Endothelial cell of umbilical vein (primary cell): Measurements from ENCODE around the gene SLC35G1.

Experiments
- POLR2A ChIP-seq: IDR thresholded peaks from 2 replicates; pipeline ENCODE4 v1.6.1; 2012; ENCODE audit warnings: low read depth, mild to moderate bottlenecking, control low read depth, low read length
- POLR2AphosphoS5 ChIP-seq: IDR thresholded peaks from 2 replicates; pipeline ENCODE4 v1.6.1; 2012; ENCODE audit warnings: low read depth, mild to moderate bottlenecking, control low read depth, low read length, moderate library complexity; ENCODE audit not compliant: insufficient read depth
- TF ChIP-seq, protein P1 (sequence below), 2 donors: IDR thresholded peaks; 1 replicate in 1 of 2; 2 replicates in 1 of 2; pipeline ENCODE4 v1.5.1; 2011; ENCODE audit warnings: low read length in 2 of 2, mild to moderate bottlenecking in 2 of 2, moderate library complexity in 2 of 2, control low read depth in 1 of 2, inconsistent platforms in 1 of 2, low read depth in 1 of 2; ENCODE audit not compliant: insufficient read depth in 1 of 2; ENCODE audit errors: extremely low read depth in 1 of 2

DNA sequence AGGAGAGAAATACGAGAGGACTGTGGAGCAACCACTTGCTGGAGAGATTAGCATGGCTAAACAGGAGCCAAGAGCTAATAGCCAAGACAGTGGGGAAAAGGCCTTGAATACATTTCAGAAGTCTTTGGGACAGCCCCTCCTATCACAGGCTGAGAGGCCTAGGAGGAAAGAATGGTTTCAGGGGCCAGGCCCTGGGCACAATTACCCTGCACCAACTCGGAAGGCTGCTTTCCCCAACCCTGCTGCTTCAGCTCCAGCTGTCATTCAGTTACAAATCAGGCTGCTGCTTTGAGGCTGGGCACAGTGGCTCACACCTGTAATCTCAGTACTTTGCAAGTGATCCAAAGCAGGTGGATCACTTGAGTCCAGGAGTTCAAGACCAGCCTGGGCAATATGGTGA, 32.0 kb upstream of the SLC35G1 start:
- TF ChIP-seq, protein P1, sequence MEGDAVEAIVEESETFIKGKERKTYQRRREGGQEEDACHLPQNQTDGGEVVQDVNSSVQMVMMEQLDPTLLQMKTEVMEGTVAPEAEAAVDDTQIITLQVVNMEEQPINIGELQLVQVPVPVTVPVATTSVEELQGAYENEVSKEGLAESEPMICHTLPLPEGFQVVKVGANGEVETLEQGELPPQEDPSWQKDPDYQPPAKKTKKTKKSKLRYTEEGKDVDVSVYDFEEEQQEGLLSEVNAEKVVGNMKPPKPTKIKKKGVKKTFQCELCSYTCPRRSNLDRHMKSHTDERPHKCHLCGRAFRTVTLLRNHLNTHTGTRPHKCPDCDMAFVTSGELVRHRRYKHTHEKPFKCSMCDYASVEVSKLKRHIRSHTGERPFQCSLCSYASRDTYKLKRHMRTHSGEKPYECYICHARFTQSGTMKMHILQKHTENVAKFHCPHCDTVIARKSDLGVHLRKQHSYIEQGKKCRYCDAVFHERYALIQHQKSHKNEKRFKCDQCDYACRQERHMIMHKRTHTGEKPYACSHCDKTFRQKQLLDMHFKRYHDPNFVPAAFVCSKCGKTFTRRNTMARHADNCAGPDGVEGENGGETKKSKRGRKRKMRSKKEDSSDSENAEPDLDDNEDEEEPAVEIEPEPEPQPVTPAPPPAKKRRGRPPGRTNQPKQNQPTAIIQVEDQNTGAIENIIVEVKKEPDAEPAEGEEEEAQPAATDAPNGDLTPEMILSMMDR (IDR thresholded peaks at IDR 0.05; ENCODE audit: extremely low read depth in 1 of 2, insufficient read depth in 1 of 2, low read depth in 1 of 2, low read length in 2 of 2), result no peak
- TF ChIP-seq POLR2AphosphoS5 (no peak), POLR2A (no peak)
